ENCODE data around the gene VEGFA.

The VEGFA gene

DNA sequence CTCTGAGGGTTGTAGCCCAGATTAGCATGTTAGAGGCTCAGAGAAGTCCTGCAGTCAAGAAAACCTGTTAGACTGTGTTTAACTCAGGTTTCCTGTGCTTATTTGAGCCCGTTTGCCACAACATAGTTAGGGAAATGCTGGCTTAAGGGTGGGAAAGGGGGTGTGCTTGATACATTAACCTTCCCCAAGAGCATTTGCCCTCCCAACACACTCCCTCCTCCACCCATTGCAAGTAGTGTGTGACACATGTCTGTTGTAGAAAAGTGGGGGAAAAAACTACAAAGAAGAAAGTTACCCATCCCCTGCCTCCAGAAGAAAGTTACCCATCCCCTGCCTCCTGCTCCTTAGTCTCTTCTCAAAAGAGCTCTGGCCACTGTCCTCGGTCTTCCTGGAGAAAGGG lies 45.7 kb upstream of the VEGFA start:
- Histone ChIP-seq H3K4me3 (ENCODE audit: low read length) (peak overlapping the region; percentile 64), H2AFZ (ENCODE audit: low read depth, low read length) (0 out of 2 replicates have a peak overlapping the region, but pooled peaks have one; percentile 3), H3K4me2 (ENCODE audit: low read length) (peak overlapping the region; percentile 88), H3K27me3 (ENCODE audit: low read depth, low read length) (no peaks in the 10 kb centered on the region), H3K9me3 (ENCODE audit: insufficient read depth, low read length) (no peaks in the 10 kb centered on the region), H3K9ac (ENCODE audit: low read length) (peak overlapping the region; percentile 69), H3K4me1 (ENCODE audit: low read length) (peaks cover 28% of the 10 kb centered on the region), H3K27ac (ENCODE audit: low read length) (peak overlapping the region; percentile 55), H3K79me2 (ENCODE audit: low read length) (no peaks in the 10 kb centered on the region), H4K20me1 (ENCODE audit: insufficient read depth, low read length) (no peaks in the 10 kb centered on the region), H3K36me3 (replicated peaks; ENCODE audit: low read depth, low read length) (no peaks in the 10 kb centered on the region)
- TF ChIP-seq, protein P1, sequence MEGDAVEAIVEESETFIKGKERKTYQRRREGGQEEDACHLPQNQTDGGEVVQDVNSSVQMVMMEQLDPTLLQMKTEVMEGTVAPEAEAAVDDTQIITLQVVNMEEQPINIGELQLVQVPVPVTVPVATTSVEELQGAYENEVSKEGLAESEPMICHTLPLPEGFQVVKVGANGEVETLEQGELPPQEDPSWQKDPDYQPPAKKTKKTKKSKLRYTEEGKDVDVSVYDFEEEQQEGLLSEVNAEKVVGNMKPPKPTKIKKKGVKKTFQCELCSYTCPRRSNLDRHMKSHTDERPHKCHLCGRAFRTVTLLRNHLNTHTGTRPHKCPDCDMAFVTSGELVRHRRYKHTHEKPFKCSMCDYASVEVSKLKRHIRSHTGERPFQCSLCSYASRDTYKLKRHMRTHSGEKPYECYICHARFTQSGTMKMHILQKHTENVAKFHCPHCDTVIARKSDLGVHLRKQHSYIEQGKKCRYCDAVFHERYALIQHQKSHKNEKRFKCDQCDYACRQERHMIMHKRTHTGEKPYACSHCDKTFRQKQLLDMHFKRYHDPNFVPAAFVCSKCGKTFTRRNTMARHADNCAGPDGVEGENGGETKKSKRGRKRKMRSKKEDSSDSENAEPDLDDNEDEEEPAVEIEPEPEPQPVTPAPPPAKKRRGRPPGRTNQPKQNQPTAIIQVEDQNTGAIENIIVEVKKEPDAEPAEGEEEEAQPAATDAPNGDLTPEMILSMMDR (IDR thresholded peaks at IDR 0.05; ENCODE audit: low read depth, low read length), result no peak
- no peak for TF ChIP-seq EZH2phosphoT487 (IDR thresholded peaks at IDR 0.05; ENCODE audit: low read depth)

DNA sequence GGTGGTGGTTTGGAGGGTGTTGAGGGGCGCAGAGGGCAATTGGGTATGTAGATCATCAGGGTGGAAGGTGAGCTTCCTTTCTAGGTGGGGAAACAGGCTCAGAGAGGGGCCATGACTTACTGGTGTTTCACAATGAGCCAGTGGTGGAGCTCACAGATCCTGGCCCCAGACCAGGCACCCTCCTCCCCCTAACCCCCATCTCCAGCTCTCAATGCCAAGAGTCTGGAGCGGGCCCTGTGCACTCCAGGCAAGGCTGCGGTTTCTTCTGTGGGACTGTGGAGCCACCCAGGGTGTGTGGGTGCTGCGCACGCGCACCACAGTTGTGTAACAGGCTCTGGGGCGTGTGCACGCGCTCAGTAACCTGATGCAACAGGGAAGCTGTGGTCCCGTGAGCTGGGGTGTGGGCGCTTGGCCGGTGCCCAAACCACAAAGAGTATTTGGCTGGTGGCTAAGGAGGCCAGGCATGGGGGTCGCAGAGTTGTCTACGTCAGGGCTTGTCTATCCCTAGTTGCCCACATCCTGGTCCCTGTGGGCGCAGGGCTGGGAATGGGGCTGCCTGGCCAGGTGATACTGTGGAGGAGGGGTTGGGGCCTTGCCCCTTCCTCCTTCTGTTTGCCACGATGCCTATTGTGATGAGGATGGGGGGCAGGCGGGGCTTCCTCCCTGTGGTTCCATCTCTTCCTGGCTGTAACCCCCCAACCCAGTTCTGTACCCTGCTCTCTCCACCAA lies 44.9 kb upstream of the VEGFA start:
- Histone ChIP-seq H3K4me3 (ENCODE audit: low read length) (peak overlapping the region; percentile 64), H2AFZ (ENCODE audit: low read depth, low read length) (peak overlapping the region; percentile 34; the same call in 1 of the 2 replicates), H3K9ac (ENCODE audit: low read length) (peak overlapping the region; percentile 69), H3K36me3 (replicated peaks; ENCODE audit: low read depth, low read length) (no peaks in the 10 kb centered on the region), H3K9me3 (ENCODE audit: insufficient read depth, low read length) (no peaks in the 10 kb centered on the region), H3K4me2 (ENCODE audit: low read length) (peak overlapping the region; percentile 88), H3K79me2 (ENCODE audit: low read length) (no peaks in the 10 kb centered on the region), H3K4me1 (ENCODE audit: low read length) (peaks cover 28% of the 10 kb centered on the region), H4K20me1 (ENCODE audit: insufficient read depth, low read length) (no peaks in the 10 kb centered on the region), H3K27ac (ENCODE audit: low read length) (peak overlapping the region; percentile 55), H3K27me3 (ENCODE audit: low read depth, low read length) (no peaks in the 10 kb centered on the region)
- TF ChIP-seq EZH2phosphoT487 (IDR thresholded peaks at IDR 0.05; ENCODE audit: low read depth), result no peak
- TF ChIP-seq, protein P1 (IDR thresholded peaks at IDR 0.05; ENCODE audit: low read depth, low read length), result no peak

DNA sequence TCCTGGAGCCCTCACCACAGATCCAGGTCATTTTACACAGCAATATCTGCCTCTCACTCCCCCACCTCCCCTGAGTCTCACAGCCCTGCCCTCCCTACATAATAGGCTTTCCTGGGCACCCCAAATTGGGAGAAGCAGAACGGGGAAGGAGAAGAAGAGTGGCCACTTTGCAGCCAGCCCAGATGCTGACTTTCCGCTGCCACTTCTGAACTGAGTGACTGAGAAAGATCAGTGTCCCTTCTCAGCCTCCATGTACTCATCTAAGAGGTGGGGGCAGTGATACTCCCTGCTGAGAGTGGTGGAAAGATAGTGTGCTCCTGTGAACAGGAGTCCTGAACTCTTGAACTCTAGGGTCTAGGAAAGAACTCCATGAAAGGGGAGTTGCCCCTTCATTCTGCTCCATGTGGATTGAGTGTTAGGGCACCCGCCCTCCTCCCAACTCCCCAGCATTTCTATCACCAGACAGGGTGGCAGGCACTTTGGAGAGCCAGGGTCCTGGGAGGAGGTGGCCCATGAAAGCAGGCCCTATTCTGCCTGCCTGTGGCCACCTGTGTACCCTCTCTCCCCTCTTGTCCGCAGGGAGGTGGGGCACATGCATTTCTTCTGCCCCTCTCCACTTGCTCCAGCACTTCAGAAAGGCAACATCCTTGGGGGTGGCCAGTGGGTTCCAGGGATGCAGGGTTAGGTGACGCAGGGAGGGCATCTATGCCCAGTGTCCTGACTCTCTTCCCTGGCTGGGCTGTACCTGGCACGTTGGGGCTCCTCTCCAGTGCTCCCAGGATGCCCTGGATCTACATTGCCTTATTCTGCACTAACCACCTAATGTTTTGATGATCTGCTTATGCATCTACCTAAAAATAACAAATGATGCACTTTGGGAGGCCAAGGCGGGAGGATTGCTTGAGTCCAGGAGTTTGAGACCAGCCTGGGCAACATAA lies 44.1 kb upstream of the VEGFA start:
- Histone ChIP-seq H3K4me3 (ENCODE audit: low read length) (peak overlapping the region; percentile 64), H3K79me2 (ENCODE audit: low read length) (no peaks in the 10 kb centered on the region), H3K4me1 (ENCODE audit: low read length) (peaks cover 28% of the 10 kb centered on the region), H4K20me1 (ENCODE audit: insufficient read depth, low read length) (no peaks in the 10 kb centered on the region), H3K4me2 (ENCODE audit: low read length) (peak overlapping the region; percentile 88), H2AFZ (ENCODE audit: low read depth, low read length) (peak overlapping the region; percentile 34; the same call in 1 of the 2 replicates), H3K27me3 (ENCODE audit: low read depth, low read length) (no peaks in the 10 kb centered on the region), H3K9ac (ENCODE audit: low read length) (peak overlapping the region; percentile 69), H3K9me3 (ENCODE audit: insufficient read depth, low read length) (peaks cover 3% of the 10 kb centered on the region; the same call in 1 of the 2 replicates), H3K36me3 (replicated peaks; ENCODE audit: low read depth, low read length) (no peaks in the 10 kb centered on the region), H3K27ac (ENCODE audit: low read length) (peak overlapping the region; percentile 55)
- TF ChIP-seq, protein P1 (IDR thresholded peaks at IDR 0.05; ENCODE audit: low read depth, low read length), result no peak
- TF ChIP-seq EZH2phosphoT487 (IDR thresholded peaks at IDR 0.05; ENCODE audit: low read depth), result no peak

DNA sequence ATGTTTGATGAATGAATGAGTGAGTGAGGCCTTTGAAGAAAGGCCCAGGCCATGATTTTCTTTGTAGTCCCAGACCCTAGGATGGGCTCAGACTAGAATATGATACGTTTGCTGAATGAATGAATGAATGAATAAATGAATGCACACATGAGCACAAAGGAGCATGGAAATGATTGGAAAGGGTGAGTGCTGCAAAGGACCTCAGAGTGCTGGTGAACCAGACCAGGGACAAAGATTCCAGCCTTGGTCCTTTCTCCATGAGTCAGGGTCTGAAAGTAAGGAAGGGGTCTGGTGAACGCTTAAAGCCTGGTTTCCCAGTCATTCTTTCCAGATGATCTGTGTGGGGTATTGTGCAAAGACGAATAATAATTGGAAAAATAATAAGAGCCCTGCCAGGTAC lies 42.4 kb upstream of the VEGFA start:
- Histone ChIP-seq H3K4me3 (ENCODE audit: low read length) (no peak overlapping the region), H3K4me2 (ENCODE audit: low read length) (no peak overlapping the region), H3K9me3 (ENCODE audit: insufficient read depth, low read length) (peaks cover 14% of the 10 kb centered on the region; the same call in 1 of the 2 replicates), H4K20me1 (ENCODE audit: insufficient read depth, low read length) (no peaks in the 10 kb centered on the region), H3K36me3 (replicated peaks; ENCODE audit: low read depth, low read length) (no peaks in the 10 kb centered on the region), H2AFZ (ENCODE audit: low read depth, low read length) (no peak overlapping the region), H3K27me3 (ENCODE audit: low read depth, low read length) (no peaks in the 10 kb centered on the region), H3K79me2 (ENCODE audit: low read length) (no peaks in the 10 kb centered on the region), H3K9ac (ENCODE audit: low read length) (no peak overlapping the region), H3K4me1 (ENCODE audit: low read length) (peaks cover 28% of the 10 kb centered on the region), H3K27ac (ENCODE audit: low read length) (no peak overlapping the region)
- TF ChIP-seq, protein P1 (IDR thresholded peaks at IDR 0.05; ENCODE audit: low read depth, low read length), result no peak
- TF ChIP-seq EZH2phosphoT487 (IDR thresholded peaks at IDR 0.05; ENCODE audit: low read depth), result no peak

Measured in OCI-LY3 (cell line).